ENCODE results near the gene MGLL.

DNA sequence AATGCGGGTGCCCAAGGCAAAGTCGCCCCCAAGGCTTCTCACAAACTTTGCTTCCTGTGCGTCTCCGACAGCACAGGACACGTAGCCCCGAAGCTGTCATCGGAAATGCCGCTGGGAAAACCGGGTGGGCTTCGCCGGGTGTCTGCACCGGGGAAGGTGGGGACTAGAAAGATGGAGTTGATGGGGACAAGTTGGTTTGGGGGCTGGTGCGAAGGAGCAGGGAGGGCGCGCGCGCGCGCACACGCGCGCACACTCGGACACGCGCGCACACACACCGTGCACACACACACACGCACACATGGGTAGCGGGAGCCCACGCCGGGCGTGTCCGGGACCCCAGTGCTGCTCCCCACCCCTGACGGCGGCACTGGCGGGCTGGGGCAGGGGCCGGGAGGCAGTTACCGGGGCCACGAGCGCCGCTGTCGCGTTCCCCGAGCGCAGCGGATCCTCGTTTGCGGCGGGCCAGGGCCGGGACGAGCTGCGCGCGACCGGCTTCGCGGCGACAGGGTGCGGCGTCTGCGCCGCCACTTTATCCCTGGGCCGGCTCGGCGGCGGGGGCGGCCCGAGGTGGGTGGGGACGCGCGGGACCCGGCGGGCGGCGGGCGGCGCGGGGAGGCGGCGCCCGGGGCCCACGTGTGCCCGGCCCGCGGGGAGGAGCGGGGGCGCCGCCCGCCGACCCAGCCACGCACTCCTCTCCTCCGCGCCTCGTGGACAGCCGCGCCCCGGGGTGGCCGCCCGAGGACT, 539 bp upstream of the MGLL start:
- TF ChIP-seq, protein P1, sequence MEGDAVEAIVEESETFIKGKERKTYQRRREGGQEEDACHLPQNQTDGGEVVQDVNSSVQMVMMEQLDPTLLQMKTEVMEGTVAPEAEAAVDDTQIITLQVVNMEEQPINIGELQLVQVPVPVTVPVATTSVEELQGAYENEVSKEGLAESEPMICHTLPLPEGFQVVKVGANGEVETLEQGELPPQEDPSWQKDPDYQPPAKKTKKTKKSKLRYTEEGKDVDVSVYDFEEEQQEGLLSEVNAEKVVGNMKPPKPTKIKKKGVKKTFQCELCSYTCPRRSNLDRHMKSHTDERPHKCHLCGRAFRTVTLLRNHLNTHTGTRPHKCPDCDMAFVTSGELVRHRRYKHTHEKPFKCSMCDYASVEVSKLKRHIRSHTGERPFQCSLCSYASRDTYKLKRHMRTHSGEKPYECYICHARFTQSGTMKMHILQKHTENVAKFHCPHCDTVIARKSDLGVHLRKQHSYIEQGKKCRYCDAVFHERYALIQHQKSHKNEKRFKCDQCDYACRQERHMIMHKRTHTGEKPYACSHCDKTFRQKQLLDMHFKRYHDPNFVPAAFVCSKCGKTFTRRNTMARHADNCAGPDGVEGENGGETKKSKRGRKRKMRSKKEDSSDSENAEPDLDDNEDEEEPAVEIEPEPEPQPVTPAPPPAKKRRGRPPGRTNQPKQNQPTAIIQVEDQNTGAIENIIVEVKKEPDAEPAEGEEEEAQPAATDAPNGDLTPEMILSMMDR (IDR thresholded peaks at IDR 0.05; ENCODE audit: insufficient read depth, low read length), result no peak
- TF ChIP-seq POLR2AphosphoS5 (IDR thresholded peaks at IDR 0.05; ENCODE audit: low read depth), result no peak
- TF ChIP-seq, protein P2, sequence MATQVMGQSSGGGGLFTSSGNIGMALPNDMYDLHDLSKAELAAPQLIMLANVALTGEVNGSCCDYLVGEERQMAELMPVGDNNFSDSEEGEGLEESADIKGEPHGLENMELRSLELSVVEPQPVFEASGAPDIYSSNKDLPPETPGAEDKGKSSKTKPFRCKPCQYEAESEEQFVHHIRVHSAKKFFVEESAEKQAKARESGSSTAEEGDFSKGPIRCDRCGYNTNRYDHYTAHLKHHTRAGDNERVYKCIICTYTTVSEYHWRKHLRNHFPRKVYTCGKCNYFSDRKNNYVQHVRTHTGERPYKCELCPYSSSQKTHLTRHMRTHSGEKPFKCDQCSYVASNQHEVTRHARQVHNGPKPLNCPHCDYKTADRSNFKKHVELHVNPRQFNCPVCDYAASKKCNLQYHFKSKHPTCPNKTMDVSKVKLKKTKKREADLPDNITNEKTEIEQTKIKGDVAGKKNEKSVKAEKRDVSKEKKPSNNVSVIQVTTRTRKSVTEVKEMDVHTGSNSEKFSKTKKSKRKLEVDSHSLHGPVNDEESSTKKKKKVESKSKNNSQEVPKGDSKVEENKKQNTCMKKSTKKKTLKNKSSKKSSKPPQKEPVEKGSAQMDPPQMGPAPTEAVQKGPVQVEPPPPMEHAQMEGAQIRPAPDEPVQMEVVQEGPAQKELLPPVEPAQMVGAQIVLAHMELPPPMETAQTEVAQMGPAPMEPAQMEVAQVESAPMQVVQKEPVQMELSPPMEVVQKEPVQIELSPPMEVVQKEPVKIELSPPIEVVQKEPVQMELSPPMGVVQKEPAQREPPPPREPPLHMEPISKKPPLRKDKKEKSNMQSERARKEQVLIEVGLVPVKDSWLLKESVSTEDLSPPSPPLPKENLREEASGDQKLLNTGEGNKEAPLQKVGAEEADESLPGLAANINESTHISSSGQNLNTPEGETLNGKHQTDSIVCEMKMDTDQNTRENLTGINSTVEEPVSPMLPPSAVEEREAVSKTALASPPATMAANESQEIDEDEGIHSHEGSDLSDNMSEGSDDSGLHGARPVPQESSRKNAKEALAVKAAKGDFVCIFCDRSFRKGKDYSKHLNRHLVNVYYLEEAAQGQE (IDR thresholded peaks at IDR 0.05; ENCODE audit: insufficient replicate concordance, low read depth), result no peak

All from HL-60 (cell line).